OCI-M2 (cell line): Measurements from ENCODE around the gene HECTD4.

Experiments
- DNase-seq: peaks from one replicate; lab custom pipeline; 2025; ENCODE audit not compliant: unreplicated experiment; lab: John Stamatoyannopoulos, UW

HECTD4 gene

DNA sequence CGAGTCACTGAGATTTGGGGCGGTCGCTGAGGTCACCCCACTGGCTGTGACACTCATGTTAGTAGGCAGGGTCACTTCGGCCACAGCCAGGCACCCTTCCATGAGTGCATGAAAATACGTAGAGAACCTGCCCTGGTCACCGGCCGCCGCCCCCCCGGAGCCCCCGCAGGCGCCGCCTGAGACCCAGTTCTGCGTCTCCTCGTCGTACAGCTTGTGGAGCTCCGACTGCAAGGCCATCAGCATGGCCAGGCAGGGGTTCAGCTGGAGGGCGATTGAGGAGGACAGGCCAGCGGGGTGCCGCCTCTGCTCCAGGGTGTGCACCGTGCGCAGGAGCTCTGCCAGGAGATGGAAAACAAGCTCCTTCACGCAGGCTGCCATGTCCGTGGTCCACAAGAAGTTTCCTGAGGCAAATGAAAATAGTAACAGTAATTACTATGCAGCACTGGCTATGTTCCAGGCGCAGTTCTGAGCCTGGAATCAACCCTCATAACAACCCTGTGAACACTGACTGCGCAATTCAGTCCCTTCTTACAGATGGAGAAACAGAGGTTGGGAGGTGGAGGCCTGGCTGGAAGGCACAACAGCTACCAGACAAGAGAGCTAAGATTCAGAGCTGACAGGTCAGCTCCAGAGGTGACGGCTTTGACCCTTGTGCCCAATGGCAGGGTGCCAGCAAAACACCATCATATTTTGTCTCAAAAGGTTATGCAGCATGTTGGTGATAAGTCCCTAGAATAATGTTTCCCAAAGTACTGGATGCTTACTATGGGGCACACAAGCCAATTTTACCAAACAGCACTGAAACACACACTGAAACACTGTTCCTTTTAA lies 196.9 kb downstream of the HECTD4 start:
- DNase-seq, result no peak

DNA sequence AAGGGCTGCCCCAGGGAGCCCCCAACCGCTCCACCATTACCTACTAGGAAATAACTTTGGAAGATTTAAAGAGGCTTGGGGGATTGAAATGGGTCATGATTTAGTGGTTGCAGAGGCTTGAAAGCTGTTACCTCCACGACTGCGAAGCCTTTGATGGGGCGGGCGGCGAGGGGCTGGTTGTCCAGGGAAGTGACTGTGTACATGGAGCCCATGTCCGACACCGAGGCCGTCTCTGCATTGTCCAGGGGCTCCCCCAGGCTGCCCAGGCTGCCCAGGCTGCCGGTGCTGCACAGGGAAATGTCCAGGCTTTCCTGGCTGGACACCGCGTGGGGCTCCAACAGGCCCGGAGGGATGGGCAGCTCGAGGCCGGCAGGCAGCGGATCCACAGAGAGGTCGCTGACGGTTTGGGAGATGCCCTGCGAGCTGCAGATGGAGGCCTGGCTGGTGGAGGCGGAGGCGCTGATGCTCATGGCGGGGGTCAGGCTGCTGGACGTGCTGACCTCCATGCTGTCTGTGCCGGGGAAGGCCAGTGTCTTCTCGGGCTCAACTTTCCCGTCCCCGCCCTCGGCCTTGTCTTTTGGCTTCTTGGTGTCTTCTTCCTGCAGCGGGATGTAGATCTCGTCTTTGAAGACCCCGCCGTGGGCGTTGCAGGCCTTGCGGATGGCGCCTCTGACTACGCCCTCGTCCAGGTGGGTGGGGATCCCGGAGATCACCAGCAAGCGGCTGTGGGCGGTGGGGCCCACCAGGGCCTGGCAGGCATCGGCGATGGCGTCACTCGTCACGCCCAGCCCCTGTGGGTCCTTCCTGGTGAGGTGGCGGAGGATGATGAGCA lies 198.0 kb downstream of the HECTD4 start:
- no peak for DNase-seq

DNA sequence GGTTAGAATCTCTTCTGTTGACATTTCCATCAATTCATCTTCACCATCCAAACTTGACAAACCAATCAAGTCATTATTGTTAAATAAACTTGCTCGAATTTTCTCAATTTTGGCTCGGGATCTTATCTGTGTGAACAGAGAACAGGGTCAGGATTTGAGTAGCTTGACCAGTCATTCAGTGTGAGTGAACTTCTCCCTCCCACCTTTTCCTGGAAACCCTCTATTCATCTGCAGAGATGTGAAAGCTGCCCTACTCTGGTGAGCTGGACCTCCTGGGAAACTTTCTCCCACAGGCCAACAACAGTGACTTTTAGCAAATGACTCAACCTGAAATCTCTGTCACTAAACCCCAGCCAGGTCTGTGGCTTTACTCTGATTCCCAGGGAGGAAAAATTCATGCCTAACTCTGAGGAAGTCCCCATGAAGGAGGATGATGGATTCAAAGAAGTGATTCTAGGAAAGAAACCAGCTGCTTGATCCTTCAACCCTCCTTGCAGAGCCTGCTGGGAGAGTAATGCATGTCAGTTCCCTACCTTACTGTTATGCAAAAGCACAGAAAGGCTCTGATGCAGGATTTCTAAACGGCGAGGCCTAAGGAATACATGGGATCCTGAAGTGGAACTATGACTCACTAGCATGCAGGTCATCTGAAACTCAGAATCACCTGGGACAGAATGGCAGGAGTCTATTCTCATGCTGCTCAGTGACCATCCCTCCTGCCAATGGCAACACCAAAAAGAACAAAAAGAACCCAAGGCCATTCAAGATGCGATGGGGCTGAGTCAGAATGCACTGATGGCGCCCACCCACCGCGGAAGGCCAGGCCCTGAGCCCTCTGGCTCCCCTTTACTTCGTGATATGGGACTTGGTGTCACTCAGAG lies 198.8 kb downstream of the HECTD4 start:
- no peak for DNase-seq

DNA sequence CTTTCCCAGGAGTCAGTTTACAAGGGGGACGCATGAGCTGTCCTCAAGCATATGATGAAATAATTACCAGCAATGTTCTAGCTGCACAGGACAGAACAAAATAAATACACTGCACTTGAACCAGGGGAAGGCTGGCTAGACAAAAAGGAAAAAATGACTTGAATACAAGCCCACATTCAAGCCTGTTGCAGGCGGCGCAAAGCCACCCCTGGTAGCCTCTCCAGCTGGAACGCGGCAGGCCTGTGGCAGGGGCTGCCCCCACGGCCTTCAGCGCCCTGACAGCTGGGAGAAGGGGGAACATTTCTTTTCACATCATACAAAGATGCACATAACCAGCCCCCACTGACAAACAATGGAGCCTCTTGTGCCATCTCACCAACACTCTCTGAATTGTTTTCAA lies 199.7 kb downstream of the HECTD4 start:
- DNase-seq, result no peak

DNA sequence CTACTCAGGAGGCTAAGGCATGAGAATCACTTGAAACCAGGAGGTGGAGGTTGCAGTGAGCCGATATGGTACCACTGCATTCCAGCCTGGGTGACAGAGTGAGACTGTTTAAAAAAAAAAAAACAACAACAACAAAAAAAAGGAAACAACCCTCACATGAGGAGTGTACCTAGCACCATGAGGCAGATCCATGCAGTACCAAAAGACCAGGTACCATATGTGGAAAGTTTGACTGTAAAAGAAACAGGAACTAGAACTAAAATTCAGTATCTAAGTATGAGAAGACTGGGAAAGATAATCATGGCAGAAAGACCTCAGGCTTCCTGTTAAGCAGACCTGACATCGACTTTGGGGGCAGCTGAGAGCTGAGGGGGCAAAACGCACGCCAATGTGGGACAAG lies 201.8 kb downstream of the HECTD4 start:
- no peak for DNase-seq

DNA sequence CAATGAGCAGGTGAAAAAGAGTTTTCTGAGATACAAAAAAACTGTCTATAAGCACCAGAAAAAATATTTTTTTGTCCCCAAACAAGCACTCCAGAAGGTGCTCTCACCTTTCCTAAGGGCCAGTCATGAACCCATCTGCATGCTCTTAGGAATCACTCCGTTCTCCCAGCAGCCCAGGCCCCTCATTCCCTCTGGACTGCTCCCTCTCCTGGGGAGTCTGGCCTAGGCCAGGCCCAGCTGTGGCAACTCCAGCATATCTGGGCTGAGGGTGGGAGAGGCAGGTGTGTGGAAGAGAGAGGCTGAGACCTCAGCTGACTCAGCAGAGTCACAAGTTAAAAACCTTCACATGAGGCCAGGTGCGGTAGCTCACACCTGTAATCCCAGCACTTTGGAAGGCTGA lies 202.3 kb downstream of the HECTD4 start:
- DNase-seq, result no peak

DNA sequence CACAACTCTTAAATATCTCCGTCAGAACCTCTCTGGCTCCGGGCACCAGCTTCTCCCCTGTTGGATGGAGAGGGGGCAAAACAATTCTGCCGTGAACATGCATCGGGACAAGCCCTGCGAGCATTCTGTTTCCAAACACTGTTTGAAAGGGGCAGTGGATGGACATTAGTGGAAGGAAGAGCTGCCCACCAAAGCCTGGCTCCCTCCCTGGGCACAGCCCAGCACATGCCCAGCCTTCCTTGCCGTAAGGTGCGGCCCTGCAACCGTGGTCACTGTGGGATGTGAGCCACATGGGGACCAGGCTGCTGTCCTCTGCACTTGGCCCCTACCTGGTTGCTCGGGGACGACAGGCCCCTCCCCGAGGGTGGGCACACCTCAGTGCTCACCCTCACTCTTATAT lies 202.9 kb downstream of the HECTD4 start:
- DNase-seq, result no peak

DNA sequence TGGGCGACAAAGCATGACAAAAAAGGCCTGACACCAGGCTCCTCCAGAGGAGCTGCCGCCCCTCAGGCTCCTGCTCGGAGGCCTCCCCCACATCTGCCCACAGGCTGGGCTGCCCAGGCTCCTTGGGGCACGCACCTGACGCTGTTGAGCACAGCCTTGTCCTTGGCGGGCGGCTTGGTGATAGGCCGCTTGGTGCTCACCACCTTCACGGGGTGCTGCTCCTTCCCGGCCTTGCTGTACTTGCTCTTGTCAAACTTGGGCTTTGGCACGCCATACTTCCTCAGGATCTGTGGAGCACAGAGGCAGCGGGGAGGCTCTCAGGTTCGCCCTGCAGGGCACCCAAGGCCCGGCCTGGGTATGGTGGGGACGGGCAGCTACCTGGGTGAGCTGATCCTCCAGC lies 203.4 kb downstream of the HECTD4 start:
- no peak for DNase-seq

DNA sequence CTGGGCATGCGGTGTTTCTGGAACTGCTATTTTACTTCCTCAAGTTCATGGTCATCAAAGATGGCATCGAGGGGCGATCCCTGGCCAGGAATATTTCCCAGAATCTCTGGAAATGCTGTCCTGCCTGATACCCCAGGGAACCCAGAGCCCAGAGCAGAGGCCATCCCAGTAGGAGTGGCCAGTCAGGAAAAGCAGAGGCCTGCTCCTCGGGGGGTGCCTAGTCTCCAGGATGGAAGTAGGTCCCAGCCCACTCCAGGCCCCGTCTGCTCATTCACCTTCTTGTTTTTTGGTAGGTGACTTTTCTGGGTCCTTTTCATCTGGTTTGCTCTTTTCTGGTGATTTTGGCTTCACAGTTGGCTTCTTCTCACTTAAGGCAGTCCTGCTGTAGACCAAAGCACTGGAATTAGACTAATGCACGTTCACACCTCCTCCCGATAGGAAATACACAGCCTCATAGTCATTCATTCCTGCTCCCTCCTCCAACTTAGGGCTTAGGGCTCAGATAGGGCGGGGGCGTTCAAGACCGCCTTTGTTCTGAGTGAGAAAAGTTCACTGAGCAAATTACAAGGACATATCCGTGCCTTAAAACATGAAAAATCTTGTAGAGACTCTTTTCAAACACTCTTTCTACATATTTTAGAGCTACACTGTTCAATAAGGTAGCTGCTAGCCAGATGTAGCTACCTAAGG lies 205.8 kb downstream of the HECTD4 start:
- DNase-seq, result no peak

DNA sequence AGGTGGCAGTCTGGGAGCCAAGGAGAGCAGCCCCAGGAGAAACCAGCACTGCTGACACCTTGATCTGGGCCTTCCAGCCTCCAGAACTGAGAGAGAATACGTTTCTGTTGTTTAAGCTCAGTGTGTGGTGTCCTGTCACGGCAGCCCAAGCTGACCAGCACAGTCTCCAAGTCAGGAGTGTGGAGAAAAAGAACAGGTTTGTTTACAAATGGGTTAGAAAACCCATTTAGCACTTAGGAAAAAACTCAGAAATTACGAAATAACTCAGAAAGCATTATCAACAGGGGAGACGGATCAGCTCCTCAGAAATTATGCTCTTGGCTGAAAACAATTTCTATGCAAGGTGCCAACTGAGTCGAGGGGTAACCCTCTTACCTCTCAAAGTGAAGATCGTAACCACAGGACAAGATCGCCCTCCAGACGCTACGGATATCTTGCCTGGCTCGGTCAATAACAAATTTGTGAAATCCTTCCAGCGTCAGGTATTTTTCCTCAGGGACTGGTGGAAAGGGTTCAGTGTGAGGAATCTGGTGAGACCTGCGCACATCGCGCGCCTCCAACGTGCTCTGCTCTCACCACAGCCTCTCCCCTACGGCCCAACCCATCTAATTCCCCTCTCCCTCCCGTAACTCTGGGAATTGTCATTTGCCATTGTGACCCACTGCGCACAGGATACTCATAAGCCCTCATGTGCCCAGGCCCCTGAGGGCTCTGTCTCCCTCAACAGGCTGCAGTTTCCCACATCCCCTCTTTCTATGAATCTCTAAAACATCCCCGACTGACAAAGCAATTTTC lies 206.7 kb downstream of the HECTD4 start:
- DNase-seq, result no peak

DNA sequence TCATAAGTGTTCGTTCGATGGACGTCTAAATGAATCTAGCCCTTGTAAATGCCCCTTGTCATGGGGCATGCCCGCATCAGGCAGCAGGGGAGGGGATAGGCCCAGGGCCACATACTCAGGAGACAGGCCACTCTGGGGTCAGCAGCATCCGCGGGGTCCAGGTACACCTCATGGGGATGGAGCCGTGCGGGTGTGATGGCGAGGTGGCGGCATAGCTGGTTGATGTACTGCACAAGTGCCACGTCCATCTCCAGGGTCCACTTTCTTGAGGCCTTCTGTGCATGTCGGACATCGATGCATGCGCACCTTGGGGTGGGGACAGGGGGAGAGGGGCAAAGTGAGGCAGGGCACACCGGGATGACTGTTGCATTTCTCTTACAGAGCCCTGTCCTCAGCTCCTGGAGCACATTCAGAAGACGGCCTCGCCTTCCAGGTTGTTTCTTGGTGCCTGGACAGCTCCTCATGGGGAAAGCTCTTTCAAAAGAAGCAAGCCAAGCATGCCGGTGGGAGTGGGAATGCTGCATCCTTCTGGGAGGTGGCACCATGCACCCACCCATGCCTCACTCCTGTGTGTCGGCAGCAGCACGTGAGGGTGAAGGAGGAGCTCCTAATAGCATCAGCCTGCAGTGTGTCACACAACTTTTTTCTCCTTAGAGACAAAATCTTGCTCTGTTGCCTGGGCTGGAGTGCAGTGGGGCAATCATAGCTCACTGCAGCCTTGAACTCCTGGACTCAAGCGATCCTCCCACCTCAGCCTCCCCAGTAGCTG lies 209.5 kb downstream of the HECTD4 start:
- DNase-seq, result no peak

DNA sequence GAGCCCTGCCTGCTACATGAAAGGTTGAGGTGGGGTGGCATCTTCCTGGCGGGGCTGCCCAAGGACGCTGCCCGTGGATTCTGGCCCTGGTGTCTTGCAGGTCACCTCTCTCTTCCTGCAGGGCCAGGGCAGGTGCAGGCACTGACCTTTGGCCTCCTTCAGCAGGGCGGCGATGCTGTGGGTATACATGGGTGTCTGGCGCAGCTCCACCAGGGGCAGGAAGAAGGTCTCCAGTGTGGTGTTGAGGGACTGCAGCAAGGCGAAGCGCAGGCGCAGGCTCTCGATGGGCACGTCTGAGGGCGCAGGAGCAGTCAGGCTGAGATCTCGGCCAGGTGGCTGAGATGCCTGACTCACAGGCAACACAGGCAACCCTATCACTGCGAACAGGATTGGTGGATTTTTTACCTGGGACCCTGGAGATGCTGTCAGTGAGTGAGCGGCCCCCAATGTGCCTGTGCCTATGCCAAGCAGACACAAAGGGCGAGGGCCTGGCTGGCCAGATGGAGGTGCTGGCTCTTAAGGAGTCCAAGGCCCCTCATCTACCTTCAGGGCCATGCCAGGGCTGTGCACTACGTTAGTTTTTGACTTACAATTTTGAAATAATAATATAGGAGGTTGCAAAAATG lies 211.1 kb downstream of the HECTD4 start:
- no peak for DNase-seq

DNA sequence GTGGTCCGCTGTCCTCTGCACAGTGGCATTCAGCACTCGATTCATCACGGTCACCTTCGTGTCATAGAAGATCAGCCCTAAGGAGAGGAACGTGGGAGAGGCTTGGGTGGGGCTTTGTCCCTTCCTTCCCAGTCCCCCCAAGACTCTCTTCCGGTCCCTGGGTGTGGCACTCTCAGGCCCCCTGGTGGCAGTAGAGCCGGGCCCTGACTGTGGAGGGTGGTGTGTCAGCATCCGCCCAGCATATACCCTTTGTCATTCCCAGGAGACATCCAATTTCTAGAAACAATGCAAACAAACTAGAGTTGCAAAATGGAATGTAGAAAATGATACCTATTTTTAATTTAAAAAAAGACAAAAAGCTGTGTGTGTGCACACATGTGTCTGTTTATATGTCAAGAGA lies 211.9 kb downstream of the HECTD4 start:
- DNase-seq, result no peak

DNA sequence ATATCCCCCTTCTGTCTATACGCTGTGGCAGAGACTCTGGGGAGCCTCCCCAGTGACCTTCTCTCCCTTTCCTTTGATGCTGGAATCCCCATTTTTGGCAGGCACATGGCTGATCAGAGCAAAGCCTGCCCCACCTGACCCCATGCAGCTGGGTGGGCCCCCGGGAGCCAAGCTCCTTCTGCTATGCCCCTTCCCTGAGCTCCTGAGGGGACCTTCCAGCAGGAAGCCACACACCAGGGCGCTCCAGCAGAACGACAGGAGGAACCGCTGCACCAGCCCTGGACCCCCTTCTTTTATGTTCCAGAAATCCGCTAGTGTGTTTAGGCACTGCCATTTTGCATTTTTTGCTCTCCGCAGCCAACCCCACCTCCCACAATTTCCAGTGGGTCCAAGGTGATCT lies 212.3 kb downstream of the HECTD4 start:
- no peak for DNase-seq

DNA sequence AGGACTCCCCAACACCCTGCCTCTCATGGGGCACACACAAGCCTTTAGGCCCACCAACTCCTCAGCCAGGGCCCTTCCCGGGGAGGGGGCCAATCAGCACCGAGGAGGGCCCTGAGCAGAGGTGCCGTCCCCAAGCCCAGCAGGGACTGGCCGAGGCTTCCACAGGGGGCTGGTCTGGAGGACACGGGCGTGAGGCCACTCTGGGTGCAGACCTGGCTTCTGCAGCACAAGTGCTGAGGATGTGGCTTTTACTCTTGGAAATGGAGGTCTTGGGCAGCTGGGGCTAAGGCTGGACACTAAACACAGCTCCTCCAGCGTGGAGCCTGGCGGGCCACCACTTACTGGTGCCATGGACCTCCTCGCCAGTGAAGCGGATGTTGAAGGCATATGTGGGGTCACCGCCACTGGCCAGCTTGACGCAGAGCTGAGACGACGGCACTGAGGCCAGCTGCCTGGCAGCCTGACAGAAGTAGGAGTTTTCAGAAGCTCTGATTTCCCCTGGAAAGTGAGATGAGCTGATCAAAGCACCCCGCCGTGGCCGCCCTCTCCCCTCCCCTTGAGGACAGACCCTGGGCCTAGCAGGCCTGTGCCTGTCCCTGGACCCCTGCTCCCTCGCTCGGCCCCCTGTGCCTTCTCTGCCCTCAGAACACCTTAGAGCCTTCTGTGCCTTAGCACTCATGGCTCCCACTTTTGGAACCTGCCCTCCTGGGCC lies 212.9 kb downstream of the HECTD4 start:
- DNase-seq, result no peak

DNA sequence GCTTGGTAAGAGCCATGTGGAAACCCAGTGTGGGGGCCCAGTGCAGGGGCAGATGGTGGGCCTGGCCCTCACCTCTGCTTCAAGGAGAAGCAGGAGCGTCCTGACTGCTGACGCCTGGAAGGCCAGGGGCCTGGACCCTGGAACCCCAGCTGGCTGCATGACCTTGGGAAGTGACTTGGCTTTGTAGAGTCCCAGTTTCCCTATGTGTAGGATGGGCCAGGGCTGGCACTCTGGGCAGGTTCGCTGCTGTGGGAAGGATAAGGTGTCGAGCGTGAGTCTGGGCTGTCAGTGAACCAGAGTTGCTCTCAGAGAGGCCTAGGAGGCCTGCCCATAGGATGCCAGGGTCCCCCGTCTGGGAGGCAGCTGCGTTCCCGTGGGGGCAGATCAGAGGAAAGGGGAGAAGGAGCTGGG lies 213.7 kb downstream of the HECTD4 start:
- no peak for DNase-seq

DNA sequence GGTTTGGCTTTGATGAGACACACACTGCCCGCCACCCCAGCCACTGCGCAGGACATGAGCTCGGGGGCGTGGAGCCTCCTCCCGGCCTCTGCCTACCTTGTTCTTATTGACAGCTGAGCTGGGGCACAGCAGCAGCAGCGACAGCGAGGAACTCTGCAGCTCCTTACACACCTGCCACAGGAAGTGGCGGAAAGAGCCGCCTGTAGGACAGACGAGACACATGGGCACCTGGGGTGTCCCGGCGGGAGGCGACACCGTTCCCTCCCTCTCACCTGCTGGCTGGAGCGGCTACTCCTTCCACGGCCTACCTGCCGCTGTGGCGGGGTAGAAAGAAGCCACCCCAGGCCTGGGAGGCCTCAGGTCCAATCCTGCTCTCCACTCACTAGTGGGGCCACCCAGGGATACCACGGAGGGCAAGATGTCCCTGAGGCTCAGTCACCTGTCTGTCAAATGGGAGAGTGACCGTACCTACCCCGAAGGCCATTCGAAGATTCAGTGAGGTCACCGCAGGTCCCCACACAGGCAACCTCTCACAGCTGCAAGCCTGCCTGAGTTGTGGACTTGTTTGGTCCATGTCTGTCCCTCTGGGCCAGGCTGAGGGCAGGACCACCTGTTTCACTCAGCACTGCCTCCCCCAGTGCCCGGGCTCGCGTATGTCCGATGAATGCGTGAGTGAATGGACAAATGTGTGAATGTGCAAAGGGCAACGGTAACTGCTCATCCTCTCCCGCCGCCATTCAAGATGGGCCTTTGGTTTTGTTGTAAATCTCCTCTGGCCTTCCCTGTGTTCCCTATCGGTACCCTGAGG lies 214.3 kb downstream of the HECTD4 start:
- DNase-seq, result no peak
